H1 (cell line): ENCODE results near the gene C1QL1. TPM values are rescaled to one million over a fixed set of nuclear protein-coding genes. Genes with fewer than 3 reads are reported as not detected.

Experiments used
- CTCF ChIP-seq, 3 experiments: IDR thresholded peaks; 1 replicate in 2 of 3; 2 replicates in 1 of 3; pipeline versions ENCODE4 v1.5.1 to v1.6.1; 2011; ENCODE audit warnings: low read length in 3 of 3, mild to moderate bottlenecking in 3 of 3, inconsistent platforms in 2 of 3, low read depth in 1 of 3, moderate library complexity in 1 of 3; ENCODE audit not compliant: insufficient read depth in 1 of 3; ENCODE audit errors: control extremely low read depth in 1 of 3
- NANOG ChIP-seq: IDR thresholded peaks from 2 replicates; pipeline ENCODE4 v1.6.1; 2011; ENCODE audit warnings: low read length, low read depth, mild to moderate bottlenecking, inconsistent platforms; ENCODE audit not compliant: insufficient read depth, poor library complexity, severe bottlenecking
- RBBP5 ChIP-seq: IDR thresholded peaks from 2 replicates; pipeline ENCODE4 v1.7.1; 2012; ENCODE audit warnings: low read depth, mild to moderate bottlenecking, inconsistent platforms, low read length, moderate library complexity, borderline replicate concordance
- SP1 ChIP-seq: IDR thresholded peaks from 2 replicates; pipeline ENCODE4 v1.6.1; 2011; ENCODE audit warnings: low read depth, low read length
- polyA plus RNA-seq, 7 experiments: library from polyadenylated mRNA; depleted of rRNA in 3 of 7; stranded (reverse) in 5 of 7; unstranded in 2 of 7; fragments of >200 nt in 5 of 7; fragments of 200-250 nt in 2 of 7; gene quantifications; 1 replicate in 5 of 7; 2 replicates in 1 of 7; 4 replicates in 1 of 7; pipeline versions ENCODE4 v1.2.1 to v1.2.3, GENCODE V29; 2011 to 2013; ENCODE audit warnings: missing spikeins in 2 of 7, mixed read lengths in 2 of 7
- total RNA-seq: library from RNA; stranded (reverse); fragmentation: NEBNext Ultra II Directional; extraction: Animal tissue kit (Norgen Biotek cat#: 25700); gene quantifications from 2 replicates; pipeline ENCODE4 v1.2.1, GENCODE V29; 2021

Gene C1QL1
- total and polyA plus RNA-seq, 2 of the 8 experiments (the other 6 are each of a cell fraction or from before 2014, with no cell fraction given): 7.6 to 10.5 TPM

GRCh38 chr17:44961921-44962350 lies 6.2 kb downstream of the C1QL1 start (continued):
- TF ChIP-seq SP1 (no peak), CTCF (IDR thresholded peaks at IDR 0.05; ENCODE audit: control extremely low read depth in 1 of 3, insufficient read depth in 1 of 3, low read depth in 1 of 3, low read length in 3 of 3) (peak; percentile 47 to 57 (median 52)), NANOG (no peak), RBBP5 (no peak)
- TF ChIP-seq, all 59 proteins: peak for 5
